DND-41 (cell line): ENCODE data around the gene ARFGEF3.
"Not testable (repeated sequence)": the region's sequence is repeated elsewhere in the genome, so short reads cannot be mapped to it uniquely, and the experiment has no call there.

Source experiments
- ATAC-seq: fragments of 200-7000 bp; cut with Tn5 transposase; 3 replicates; pipeline ENCODE4 v1.9.1; 2021; ENCODE audit warnings: low read depth; ENCODE audit not compliant: insufficient read depth
- DNase-seq: peaks from one replicate; pipeline ENCODE4 v3.0.0-alpha.2; 2020
- H2AFZ ChIP-seq: 2 replicates; pipeline ENCODE4 v1.6.0; 2012; ENCODE audit warnings: low read depth, low read length
- H3K27ac ChIP-seq: 2 replicates; pipeline ENCODE4 v1.5.1; 2012; ENCODE audit warnings: low read length, inconsistent platforms
- H3K27me3 ChIP-seq: fragments of 200-600 bp; sonication (generic); 2 replicates; pipeline ENCODE4 v1.6.0; 2012; ENCODE audit warnings: low read length, mild to moderate bottlenecking, inconsistent platforms; ENCODE audit not compliant: insufficient read depth, poor library complexity
- H3K36me3 ChIP-seq: 2 replicates; pipeline ENCODE4 v1.5.1; 2012; ENCODE audit warnings: low read length, inconsistent platforms; ENCODE audit not compliant: insufficient read depth
- H3K4me1 ChIP-seq: 2 replicates; pipeline ENCODE4 v1.5.1; 2012; ENCODE audit warnings: mild to moderate bottlenecking, low read length; ENCODE audit not compliant: insufficient read depth
- H3K4me2 ChIP-seq: 2 replicates; pipeline ENCODE4 v1.6.0; 2012; ENCODE audit warnings: mild to moderate bottlenecking, moderate library complexity, low read length, inconsistent platforms; ENCODE audit not compliant: insufficient read depth
- H3K4me3 ChIP-seq, 2 experiments: fragments of 200-600 bp in 1 of 2; shearing (Covaris generic) in 1 of 2; 2 replicates each; pipeline ENCODE4 v1.5.1; 2012 to 2016; ENCODE audit warnings: inconsistent platforms in 2 of 2, low read length in 2 of 2, mild to moderate bottlenecking in 2 of 2, low read depth in 1 of 2, moderate library complexity in 1 of 2
- H3K79me2 ChIP-seq: 2 replicates; pipeline ENCODE4 v1.6.0; 2012; ENCODE audit warnings: low read length, inconsistent platforms; ENCODE audit not compliant: insufficient read depth
- H3K9ac ChIP-seq: 2 replicates; pipeline ENCODE4 v1.6.0; 2012; ENCODE audit warnings: low read depth, mild to moderate bottlenecking, inconsistent platforms, low read length, moderate library complexity
- H3K9me3 ChIP-seq: 2 replicates; pipeline ENCODE4 v1.5.1; 2012; ENCODE audit warnings: low read length, moderate library complexity, mild to moderate bottlenecking, inconsistent platforms; ENCODE audit not compliant: insufficient read depth, severe bottlenecking
- H4K20me1 ChIP-seq: 2 replicates; pipeline ENCODE4 v1.6.0; 2012; ENCODE audit warnings: low read length; ENCODE audit not compliant: insufficient read depth
- CTCF ChIP-seq: IDR thresholded peaks from 2 replicates; pipeline ENCODE4 v1.5.1; 2012; ENCODE audit warnings: borderline replicate concordance, low read length, moderate library complexity, mild to moderate bottlenecking; ENCODE audit not compliant: poor library complexity, severe bottlenecking; ENCODE audit errors: extremely low read depth
- EZH2 ChIP-seq: IDR thresholded peaks from 3 replicates; pipeline ENCODE4 v1.6.1; 2012; ENCODE audit warnings: borderline replicate concordance, low read depth, mild to moderate bottlenecking, moderate library complexity, low read length, inconsistent platforms; ENCODE audit not compliant: severe bottlenecking

ARFGEF3 gene

GRCh38 chr6:138347864-138348263 lies 186.1 kb downstream of the ARFGEF3 start:
- H3K79me2 ChIP-seq, result no peaks in the 10 kb centered on the region
- no peak for DNase-seq
- no peak overlapping the region for H3K4me3 ChIP-seq
- TF ChIP-seq EZH2 (no peak), CTCF (no peak)
- no peak overlapping the region for H3K4me2 ChIP-seq
- no peaks in the 10 kb centered on the region for H3K36me3 ChIP-seq
- H2AFZ ChIP-seq, result no peak overlapping the region
- no peaks in the 10 kb centered on the region for H3K9me3 ChIP-seq
- no peak for ATAC-seq
- H3K9ac ChIP-seq, result no peak overlapping the region
- no peaks in the 10 kb centered on the region for H4K20me1 ChIP-seq
- peaks cover 12% of the 10 kb centered on the region for H3K27me3 ChIP-seq
- no peaks in the 10 kb centered on the region for H3K4me1 ChIP-seq
- H3K27ac ChIP-seq, result no peak overlapping the region

GRCh38 chr6:138349891-138350290 lies 188.2 kb downstream of the ARFGEF3 start:
- H2AFZ ChIP-seq, result no peak overlapping the region
- no peak overlapping the region for H3K27ac ChIP-seq
- no peak for ATAC-seq
- no peak for DNase-seq
- H3K27me3 ChIP-seq, result peaks cover 11% of the 10 kb centered on the region
- H3K4me1 ChIP-seq, result no peaks in the 10 kb centered on the region
- no peak overlapping the region for H3K4me3 ChIP-seq
- no peaks in the 10 kb centered on the region for H4K20me1 ChIP-seq
- no peak overlapping the region for H3K9ac ChIP-seq
- H3K4me2 ChIP-seq, result no peak overlapping the region
- H3K9me3 ChIP-seq, result no peaks in the 10 kb centered on the region
- TF ChIP-seq CTCF, result no peak
- TF ChIP-seq EZH2, result no peak
- H3K36me3 ChIP-seq, result no peaks in the 10 kb centered on the region
- no peaks in the 10 kb centered on the region for H3K79me2 ChIP-seq

GRCh38 chr6:138357928-138358327 lies 196.2 kb downstream of the ARFGEF3 start:
- no peak for TF ChIP-seq EZH2
- no peak for TF ChIP-seq CTCF
- H4K20me1 ChIP-seq, result no peaks in the 10 kb centered on the region
- ATAC-seq (no peak), DNase-seq (no peak)
- no peak overlapping the region for H3K9ac ChIP-seq
- no peak overlapping the region for H3K27ac ChIP-seq
- H3K36me3 ChIP-seq, result no peaks in the 10 kb centered on the region
- H3K27me3 ChIP-seq, result peaks cover 5% of the 10 kb centered on the region
- no peaks in the 10 kb centered on the region for H3K79me2 ChIP-seq
- H3K4me3 ChIP-seq, result no peak overlapping the region
- H2AFZ ChIP-seq, result no peak overlapping the region
- no peaks in the 10 kb centered on the region for H3K4me1 ChIP-seq
- no peaks in the 10 kb centered on the region for H3K9me3 ChIP-seq
- H3K4me2 ChIP-seq, result no peak overlapping the region

- not testable (repeated sequence) for H3K4me3 ChIP-seq, H3K4me1 ChIP-seq, H3K36me3 ChIP-seq, H3K27ac ChIP-seq, H4K20me1 ChIP-seq, H3K4me2 ChIP-seq, H2AFZ ChIP-seq, ATAC-seq, H3K9ac ChIP-seq, H3K79me2 ChIP-seq, H3K27me3 ChIP-seq, DNase-seq, H3K9me3 ChIP-seq
These were observed 206.9 kb downstream of the ARFGEF3 start for GRCh38 chr6:138368684-138369083.
